Measurements from ENCODE around the gene MKI67.

DNA sequence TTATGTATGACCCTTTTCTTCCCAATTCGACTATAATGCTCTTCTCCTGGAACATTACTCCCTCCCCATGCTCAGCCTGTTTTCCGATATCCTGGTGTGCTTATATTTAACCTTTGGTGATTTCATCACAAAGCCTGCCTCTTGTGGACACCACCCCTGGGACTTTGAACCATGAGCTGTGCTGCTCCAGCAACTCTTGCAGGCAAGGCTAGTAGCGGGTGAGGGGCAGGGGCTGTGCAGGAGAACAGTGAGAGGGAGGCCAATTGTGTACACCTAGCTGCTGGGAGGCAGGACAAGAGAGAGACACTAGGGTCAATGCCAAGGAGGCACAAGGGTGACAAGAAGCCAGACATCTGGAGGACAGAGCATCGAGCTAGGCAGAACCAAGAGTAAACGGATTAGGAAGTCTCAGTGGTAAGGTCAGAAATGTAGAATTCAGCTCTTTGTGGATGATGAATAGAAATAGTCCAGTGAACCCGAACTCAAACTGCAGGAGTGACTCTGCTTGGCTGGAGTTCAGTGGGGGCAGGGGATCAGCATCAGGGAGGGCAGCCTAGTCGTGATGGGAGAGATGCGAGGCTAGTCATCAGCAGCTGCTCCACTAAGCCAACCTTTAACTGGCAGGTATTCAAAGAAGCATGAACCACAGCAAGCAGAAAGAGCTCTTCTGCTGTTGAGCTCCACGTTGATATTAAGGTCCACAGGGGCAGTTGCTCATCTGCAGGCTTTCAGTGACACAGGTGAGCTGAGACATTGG is 31.0 kb upstream of the MKI67 start:
- TF ChIP-seq, protein P1, sequence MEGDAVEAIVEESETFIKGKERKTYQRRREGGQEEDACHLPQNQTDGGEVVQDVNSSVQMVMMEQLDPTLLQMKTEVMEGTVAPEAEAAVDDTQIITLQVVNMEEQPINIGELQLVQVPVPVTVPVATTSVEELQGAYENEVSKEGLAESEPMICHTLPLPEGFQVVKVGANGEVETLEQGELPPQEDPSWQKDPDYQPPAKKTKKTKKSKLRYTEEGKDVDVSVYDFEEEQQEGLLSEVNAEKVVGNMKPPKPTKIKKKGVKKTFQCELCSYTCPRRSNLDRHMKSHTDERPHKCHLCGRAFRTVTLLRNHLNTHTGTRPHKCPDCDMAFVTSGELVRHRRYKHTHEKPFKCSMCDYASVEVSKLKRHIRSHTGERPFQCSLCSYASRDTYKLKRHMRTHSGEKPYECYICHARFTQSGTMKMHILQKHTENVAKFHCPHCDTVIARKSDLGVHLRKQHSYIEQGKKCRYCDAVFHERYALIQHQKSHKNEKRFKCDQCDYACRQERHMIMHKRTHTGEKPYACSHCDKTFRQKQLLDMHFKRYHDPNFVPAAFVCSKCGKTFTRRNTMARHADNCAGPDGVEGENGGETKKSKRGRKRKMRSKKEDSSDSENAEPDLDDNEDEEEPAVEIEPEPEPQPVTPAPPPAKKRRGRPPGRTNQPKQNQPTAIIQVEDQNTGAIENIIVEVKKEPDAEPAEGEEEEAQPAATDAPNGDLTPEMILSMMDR (IDR thresholded peaks at IDR 0.05; ENCODE audit: low read depth, low read length, poor library complexity, severe bottlenecking) = no peak
- TF ChIP-seq EZH2phosphoT487 (IDR thresholded peaks at IDR 0.05; ENCODE audit: borderline replicate concordance, low read length) = no peak

Measured in DOHH2 (cell line).